GM20431 (cell line): Measurements from ENCODE around the gene EHD4.

ENCODE experiments used
- in situ Hi-C: fragments of 300-500 bp; cut with MseI, MboI; formaldehyde crosslinking; loops from one replicate; pipeline ENCODE4 v1.15.0; 2020; ENCODE audit warnings: low sequenced_read_pairs; ENCODE audit not compliant: unreplicated experiment

Gene EHD4

DNA sequence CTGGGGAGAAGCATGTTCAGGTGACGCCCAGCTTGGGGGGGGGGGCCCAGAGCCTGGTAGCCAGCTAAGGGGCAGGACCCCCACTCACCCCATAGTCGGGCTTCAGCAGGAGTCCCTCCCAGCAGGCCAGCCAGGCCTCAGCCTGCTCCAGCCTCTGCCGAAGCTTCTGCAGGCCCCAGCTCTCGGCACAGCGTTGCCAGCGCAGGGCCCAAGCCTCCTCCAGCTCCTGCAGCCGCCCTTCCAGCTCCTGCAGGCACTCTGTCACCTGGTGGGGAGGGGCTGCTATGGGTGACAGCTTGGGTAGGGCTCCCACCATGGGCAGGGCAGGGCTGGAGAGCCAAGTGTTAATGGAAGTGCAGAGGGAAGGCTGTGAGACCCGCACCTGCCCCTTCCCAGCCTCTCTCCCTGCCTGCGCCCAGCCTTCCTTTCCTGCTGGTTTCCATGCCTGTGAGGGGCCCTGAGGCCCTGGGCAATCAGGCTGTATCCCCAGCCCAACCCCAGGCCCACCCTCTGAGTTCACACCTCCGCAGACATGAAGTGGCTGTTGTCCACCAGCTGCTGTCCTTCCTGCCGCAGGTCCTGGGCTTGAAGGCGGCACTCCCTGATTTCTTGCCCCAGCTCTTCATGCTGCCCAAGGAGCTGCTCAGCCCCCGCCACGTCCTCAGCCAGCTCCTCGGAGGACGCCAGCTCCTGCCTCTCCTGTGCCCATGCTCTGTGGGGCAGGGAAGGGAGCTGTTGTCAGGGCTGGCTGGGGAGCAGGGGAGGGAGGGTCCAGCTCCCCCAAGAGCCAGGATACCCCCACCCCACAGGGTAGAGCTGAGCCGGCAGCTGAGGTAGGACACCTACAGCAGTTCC, 119.4 kb downstream of the EHD4 start:
- in situ Hi-C loops = no loop called here

DNA sequence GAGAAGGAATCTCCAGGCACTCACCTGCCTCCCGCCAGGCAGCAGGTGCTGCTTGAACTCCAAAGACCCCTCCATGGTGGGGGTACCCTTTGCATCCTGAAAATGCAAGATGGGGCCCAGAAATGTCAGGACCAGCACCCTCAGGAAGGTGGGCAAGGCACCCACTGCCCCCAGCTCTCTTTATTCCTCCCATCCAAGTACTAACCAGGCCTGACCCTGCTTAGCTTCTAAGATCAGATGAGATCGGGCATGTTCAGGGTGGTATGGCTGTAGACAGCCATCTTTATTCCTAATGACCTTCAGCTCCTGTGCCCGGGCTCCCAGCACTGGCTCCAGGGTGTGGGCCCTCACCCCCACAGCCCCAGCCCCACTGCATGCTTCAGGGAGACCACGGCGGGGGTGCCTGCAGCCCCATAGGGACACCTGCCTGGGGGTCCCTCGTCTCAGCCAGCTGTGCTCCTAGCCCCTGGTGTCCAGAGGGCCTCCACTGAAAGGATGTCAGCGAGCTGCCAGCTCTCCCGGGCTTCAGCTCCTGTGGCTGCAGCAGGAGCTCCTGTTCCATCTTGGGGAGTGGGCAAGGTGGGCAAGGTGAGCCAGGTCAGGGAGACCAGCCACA, 120.5 kb downstream of the EHD4 start:
- in situ Hi-C loops = no loop called here

DNA sequence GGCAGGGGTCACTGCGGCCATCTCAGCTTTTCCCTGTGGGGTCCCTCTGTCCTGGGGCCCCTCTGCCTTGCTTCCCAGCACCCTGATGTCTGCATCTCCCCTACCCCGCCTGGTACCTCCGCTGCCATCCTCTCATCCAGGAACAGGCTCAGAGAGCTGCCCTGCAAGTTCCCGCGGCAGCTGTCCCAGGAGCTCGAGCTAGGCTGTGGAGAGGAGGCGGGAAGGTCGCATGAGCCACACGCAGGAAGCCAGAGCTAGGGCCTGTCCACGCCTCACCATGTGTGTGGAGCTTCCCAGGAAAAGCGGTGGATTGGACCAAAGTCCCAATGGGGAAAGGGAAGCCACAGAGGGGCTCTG, 121.2 kb downstream of the EHD4 start:
- in situ Hi-C loops = no loop called here

DNA sequence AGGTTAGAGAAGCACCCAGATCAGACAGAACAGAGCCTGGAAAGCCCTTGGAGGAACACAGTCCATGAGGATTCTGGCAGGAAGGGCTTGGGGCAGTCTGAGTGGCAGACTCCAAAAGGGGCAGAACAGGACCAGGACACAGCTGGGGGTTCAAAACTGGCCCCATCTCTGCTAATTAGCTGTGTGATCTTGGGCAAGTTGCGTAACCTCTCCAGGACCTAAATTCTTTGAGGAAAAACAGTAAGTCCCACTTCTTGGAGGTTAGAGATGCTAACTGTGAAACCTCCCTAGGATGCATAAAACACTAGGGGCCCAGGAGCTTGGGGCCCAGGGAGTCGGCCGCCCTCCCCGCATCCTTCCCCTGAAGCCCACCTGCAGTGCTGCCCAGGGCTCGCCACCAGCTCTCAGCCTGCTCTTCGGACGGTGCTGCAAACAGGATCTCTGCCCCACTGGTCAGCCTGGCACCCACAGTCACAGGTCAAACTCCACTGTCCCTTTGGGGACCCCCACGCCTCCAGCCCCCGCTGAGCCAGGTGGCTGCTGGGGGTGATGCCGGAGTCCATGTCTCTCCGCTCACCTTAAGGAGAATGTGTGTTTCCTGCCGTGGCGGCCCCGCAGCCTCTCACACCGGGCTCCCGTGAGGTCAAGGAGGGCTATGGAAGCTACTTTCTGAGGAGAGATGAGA, 121.7 kb downstream of the EHD4 start:
- in situ Hi-C loops = no loop called here

DNA sequence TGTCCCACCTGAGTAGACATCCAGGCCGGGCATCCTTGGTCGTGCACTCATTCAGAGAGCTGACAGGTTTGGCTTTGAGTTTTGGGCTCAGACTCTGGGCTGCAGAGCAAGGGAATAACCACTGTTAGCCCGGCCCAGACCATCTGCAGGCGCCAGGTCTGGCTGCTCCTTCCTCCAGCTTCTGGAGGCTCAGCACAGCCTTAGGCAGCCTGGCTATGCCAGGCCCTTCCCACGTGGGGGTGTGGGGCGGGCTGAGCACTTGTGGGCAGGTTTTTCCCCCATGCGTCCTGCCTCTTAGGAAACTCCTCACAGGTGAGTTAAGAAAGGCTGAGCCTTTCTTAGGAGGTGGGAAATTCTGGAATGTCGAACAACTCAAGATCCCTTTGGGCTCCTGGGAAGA, 122.5 kb downstream of the EHD4 start:
- in situ Hi-C loops = no loop called here

DNA sequence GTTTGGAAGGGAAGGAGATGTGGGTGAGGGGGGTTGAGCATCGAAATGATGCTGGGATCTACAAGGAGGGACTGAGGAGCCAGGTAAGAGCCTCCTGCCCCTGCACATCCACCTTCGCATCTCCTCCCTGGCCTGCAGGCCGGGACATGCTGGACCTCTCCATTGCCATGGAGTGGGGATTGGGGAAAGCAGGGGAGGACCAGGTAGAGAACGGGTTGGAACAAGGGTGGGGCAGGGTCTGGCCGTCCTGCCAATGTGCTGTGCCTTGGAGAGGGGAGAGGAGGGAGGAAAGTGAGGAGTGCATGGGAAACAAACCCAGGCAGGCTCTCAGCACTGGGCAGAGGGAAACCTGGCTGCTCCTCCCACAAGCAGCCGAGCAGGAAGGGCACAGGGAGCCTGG, 123.2 kb downstream of the EHD4 start:
- in situ Hi-C loops = no loop called here

DNA sequence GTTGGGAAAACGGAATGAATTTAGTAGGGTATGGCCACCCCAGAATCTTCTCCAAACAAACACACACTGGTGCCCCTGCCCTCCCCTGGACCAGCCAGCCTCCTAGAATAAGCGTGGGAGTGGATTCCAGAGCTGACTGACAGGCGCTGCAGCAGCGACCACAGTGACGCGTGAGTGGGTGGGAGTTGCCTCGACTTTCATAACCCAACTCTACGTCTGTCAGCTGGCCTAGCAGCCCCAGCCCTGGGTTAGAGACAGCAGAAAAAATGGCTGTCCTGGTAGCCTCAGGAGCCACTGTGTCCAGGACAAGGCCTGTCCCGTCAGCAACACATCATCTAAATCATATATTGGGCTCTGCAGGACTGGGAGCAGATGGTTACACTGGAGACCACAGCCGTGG, 123.7 kb downstream of the EHD4 start:
- in situ Hi-C loops = no loop called here

DNA sequence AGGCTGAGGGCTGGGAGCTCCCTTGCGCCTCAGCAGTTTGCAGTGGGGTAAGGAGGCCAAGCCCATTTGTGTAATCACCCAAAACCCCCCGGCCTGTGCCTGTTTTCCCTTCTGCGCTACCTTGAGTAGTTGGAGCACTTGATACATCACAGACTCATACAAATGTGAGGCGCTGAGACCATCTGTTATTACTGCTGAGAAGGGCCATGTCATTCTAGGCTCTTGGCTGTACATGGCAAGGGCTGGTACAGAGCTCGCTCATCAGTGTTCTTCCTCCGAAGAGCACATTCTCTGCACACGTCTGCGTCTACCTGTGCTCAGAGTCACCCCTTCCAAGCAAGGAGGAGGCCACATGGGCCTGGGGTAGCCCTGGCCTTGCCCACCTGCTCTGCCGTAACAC, 124.4 kb downstream of the EHD4 start:
- in situ Hi-C loops = no loop called here

DNA sequence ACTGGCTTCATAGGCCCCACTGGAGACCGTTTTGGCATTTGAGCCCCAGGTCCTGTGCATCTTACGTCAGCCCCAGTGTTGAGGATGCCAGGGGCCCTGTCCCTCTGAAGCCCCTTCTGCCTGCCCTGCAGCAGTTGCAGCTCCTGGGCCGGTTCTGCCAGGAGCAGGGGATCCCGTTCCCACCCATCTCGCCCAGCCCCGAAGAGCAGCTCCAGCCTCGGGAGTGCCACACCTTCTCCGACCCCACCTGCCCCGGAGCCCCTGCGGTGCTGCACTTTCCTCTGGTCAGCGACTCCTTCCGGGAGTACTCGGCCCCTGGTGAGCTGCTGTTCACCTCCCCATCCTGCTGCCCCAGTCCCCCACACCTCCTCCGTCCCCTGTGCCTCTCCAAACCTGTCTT, 125.2 kb downstream of the EHD4 start:
- in situ Hi-C loops = no loop called here
